ENCODE results near the gene C11orf54.

C11orf54 gene

GRCh38 chr11:93732237-93732892, 9.1 kb upstream of the C11orf54 start:
- no peak overlapping the region for H3K4me3 ChIP-seq (ENCODE audit: control insufficient read depth, low read depth, low read length)
- DNase-seq (ENCODE audit: low read depth), result no peak
- TF ChIP-seq CTCF (conservative IDR thresholded peaks at IDR 0.05; ENCODE audit: control insufficient read depth, insufficient read depth, low read depth, low read length), result no peak

GRCh38 chr11:93733474-93733873, 8.0 kb upstream of the C11orf54 start:
- DNase-seq (ENCODE audit: low read depth), result no peak
- H3K4me3 ChIP-seq (ENCODE audit: control insufficient read depth, low read depth, low read length), result no peak overlapping the region
- no peak for TF ChIP-seq CTCF (conservative IDR thresholded peaks at IDR 0.05; ENCODE audit: control insufficient read depth, insufficient read depth, low read depth, low read length)

GRCh38 chr11:93734427-93735222, 6.8 kb upstream of the C11orf54 start:
- DNase-seq (ENCODE audit: low read depth), result no peak
- TF ChIP-seq CTCF (conservative IDR thresholded peaks at IDR 0.05; ENCODE audit: control insufficient read depth, insufficient read depth, low read depth, low read length), result no peak
- H3K4me3 ChIP-seq (ENCODE audit: control insufficient read depth, low read depth, low read length), result no peak overlapping the region

GRCh38 chr11:93735627-93736026, 5.8 kb upstream of the C11orf54 start:
- no peak for TF ChIP-seq CTCF (conservative IDR thresholded peaks at IDR 0.05; ENCODE audit: control insufficient read depth, insufficient read depth, low read depth, low read length)
- H3K4me3 ChIP-seq (ENCODE audit: control insufficient read depth, low read depth, low read length), result no peak overlapping the region
- DNase-seq (ENCODE audit: low read depth), result no peak

GRCh38 chr11:93736129-93736528, 5.3 kb upstream of the C11orf54 start:
- H3K4me3 ChIP-seq (ENCODE audit: control insufficient read depth, low read depth, low read length), result no peak overlapping the region
- no peak for TF ChIP-seq CTCF (conservative IDR thresholded peaks at IDR 0.05; ENCODE audit: control insufficient read depth, insufficient read depth, low read depth, low read length)
- DNase-seq (ENCODE audit: low read depth), result no peak

- DNase-seq (ENCODE audit: low read depth), result peak; percentile 51
- no peak for TF ChIP-seq CTCF (conservative IDR thresholded peaks at IDR 0.05; ENCODE audit: control insufficient read depth, insufficient read depth, low read depth, low read length)
- peak overlapping the region; percentile 94 for H3K4me3 ChIP-seq (ENCODE audit: control insufficient read depth, low read depth, low read length)
Measured at GRCh38 chr11:93737904-93738612, 3.4 kb upstream of the C11orf54 start.

Data from fibroblast of mammary gland (primary cell).